Neural progenitor cell (in vitro differentiated cells): ENCODE results near the gene NCKIPSD.

ENCODE experiments used
- EZH2phosphoT487 ChIP-seq: fragments of 200-600 bp; sonication (generic); IDR thresholded peaks from 2 replicates; pipeline ENCODE4 v1.6.1; 2017; ENCODE audit warnings: antibody characterized with exemption
- TF ChIP-seq, protein P1 (sequence below): fragments of 200-600 bp; sonication (generic); IDR thresholded peaks from 2 replicates; pipeline ENCODE4 v1.5.1; 2017; ENCODE audit warnings: antibody characterized with exemption, mild to moderate bottlenecking

DNA sequence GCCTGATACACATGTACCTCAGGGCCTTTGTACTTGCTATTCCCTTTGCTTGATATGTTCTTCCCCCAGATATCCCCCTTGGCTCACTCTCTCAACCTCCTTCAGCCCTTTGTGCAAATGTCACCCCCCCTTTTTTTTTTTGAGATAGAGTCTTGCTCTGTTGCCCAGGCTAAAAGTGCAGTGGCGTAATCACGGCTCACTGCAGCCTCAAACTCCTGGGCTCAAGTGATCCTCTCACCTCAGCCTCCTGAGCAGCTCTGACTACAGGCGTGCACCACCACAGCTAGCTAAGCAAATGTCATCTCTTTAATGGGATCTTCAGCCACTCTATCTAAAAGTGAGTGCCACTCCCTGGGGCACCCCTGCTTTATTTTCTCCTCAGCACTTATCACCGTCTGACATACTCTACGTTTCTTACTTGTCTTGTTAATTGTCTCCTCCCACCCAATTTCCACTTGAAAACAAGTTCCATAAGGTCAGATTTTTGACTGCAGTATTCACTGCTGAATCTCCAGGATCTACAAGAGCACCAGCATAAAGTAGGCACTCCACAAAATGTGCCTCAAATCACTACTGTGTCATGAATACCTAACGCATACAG is 16.7 kb upstream of the NCKIPSD start:
- no peak for TF ChIP-seq EZH2phosphoT487
- TF ChIP-seq, protein P1, sequence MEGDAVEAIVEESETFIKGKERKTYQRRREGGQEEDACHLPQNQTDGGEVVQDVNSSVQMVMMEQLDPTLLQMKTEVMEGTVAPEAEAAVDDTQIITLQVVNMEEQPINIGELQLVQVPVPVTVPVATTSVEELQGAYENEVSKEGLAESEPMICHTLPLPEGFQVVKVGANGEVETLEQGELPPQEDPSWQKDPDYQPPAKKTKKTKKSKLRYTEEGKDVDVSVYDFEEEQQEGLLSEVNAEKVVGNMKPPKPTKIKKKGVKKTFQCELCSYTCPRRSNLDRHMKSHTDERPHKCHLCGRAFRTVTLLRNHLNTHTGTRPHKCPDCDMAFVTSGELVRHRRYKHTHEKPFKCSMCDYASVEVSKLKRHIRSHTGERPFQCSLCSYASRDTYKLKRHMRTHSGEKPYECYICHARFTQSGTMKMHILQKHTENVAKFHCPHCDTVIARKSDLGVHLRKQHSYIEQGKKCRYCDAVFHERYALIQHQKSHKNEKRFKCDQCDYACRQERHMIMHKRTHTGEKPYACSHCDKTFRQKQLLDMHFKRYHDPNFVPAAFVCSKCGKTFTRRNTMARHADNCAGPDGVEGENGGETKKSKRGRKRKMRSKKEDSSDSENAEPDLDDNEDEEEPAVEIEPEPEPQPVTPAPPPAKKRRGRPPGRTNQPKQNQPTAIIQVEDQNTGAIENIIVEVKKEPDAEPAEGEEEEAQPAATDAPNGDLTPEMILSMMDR, result no peak
